ENCODE results near the gene ASB18.

The ASB18 gene

GRCh38 chr2:236205867-236206645 lies 58.1 kb downstream of the ASB18 start:
- TF ChIP-seq SIN3A (IDR thresholded peaks at IDR 0.05; ENCODE audit: borderline replicate concordance, insufficient read depth, low read length), result no peak
- TF ChIP-seq FOXP2 (optimal IDR thresholded peaks at IDR 0.05; ENCODE audit: borderline replicate concordance, extremely low read depth, extremely low read length, insufficient read depth), result no peak
- TF ChIP-seq TAF1 (IDR thresholded peaks at IDR 0.05; ENCODE audit: borderline replicate concordance, insufficient read depth, low read length), result no peak
- TF ChIP-seq, protein P1, sequence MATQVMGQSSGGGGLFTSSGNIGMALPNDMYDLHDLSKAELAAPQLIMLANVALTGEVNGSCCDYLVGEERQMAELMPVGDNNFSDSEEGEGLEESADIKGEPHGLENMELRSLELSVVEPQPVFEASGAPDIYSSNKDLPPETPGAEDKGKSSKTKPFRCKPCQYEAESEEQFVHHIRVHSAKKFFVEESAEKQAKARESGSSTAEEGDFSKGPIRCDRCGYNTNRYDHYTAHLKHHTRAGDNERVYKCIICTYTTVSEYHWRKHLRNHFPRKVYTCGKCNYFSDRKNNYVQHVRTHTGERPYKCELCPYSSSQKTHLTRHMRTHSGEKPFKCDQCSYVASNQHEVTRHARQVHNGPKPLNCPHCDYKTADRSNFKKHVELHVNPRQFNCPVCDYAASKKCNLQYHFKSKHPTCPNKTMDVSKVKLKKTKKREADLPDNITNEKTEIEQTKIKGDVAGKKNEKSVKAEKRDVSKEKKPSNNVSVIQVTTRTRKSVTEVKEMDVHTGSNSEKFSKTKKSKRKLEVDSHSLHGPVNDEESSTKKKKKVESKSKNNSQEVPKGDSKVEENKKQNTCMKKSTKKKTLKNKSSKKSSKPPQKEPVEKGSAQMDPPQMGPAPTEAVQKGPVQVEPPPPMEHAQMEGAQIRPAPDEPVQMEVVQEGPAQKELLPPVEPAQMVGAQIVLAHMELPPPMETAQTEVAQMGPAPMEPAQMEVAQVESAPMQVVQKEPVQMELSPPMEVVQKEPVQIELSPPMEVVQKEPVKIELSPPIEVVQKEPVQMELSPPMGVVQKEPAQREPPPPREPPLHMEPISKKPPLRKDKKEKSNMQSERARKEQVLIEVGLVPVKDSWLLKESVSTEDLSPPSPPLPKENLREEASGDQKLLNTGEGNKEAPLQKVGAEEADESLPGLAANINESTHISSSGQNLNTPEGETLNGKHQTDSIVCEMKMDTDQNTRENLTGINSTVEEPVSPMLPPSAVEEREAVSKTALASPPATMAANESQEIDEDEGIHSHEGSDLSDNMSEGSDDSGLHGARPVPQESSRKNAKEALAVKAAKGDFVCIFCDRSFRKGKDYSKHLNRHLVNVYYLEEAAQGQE (IDR thresholded peaks at IDR 0.05; ENCODE audit: insufficient read depth in 1 of 2, low read depth in 2 of 2, low read length in 2 of 2), result no peak
- no peak for TF ChIP-seq POLR2AphosphoS5 (IDR thresholded peaks at IDR 0.05; ENCODE audit: low read depth, low read length)

GRCh38 chr2:236204953-236205352 lies 59.3 kb downstream of the ASB18 start:
- TF ChIP-seq TAF1 (IDR thresholded peaks at IDR 0.05; ENCODE audit: borderline replicate concordance, insufficient read depth, low read length) (no peak), FOXP2 (optimal IDR thresholded peaks at IDR 0.05; ENCODE audit: borderline replicate concordance, extremely low read depth, extremely low read length, insufficient read depth) (no peak), POLR2AphosphoS5 (IDR thresholded peaks at IDR 0.05; ENCODE audit: low read depth, low read length) (no peak), SIN3A (IDR thresholded peaks at IDR 0.05; ENCODE audit: borderline replicate concordance, insufficient read depth, low read length) (no peak)
- TF ChIP-seq, protein P1 (IDR thresholded peaks at IDR 0.05; ENCODE audit: insufficient read depth in 1 of 2, low read depth in 2 of 2, low read length in 2 of 2), result no peak

DNA sequence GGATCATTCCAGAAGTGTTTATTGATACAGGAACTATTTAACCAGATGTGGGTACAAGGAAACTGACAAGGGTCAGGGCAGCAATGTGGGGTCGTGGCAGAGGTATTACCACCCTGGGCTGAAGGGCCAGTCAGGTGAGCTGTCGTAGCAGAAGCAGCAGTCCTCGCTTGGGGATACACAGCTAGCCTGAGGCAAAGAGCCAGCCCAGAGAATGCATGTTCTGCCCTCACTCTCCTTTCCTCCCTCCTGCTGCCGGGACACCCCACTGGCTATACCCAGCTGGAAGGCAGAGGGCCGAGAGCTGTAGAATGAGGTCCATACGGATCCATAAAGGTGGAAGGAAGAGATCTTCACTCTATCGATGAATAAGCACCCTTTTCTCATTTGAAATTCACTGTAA lies 63.8 kb downstream of the ASB18 start:
- no peak for TF ChIP-seq POLR2AphosphoS5 (IDR thresholded peaks at IDR 0.05; ENCODE audit: low read depth, low read length)
- no peak for TF ChIP-seq FOXP2 (optimal IDR thresholded peaks at IDR 0.05; ENCODE audit: borderline replicate concordance, extremely low read depth, extremely low read length, insufficient read depth)
- TF ChIP-seq, protein P1 (IDR thresholded peaks at IDR 0.05; ENCODE audit: insufficient read depth in 1 of 2, low read depth in 2 of 2, low read length in 2 of 2), result no peak
- TF ChIP-seq SIN3A (IDR thresholded peaks at IDR 0.05; ENCODE audit: borderline replicate concordance, insufficient read depth, low read length), result no peak
- TF ChIP-seq TAF1 (IDR thresholded peaks at IDR 0.05; ENCODE audit: borderline replicate concordance, insufficient read depth, low read length), result no peak

DNA sequence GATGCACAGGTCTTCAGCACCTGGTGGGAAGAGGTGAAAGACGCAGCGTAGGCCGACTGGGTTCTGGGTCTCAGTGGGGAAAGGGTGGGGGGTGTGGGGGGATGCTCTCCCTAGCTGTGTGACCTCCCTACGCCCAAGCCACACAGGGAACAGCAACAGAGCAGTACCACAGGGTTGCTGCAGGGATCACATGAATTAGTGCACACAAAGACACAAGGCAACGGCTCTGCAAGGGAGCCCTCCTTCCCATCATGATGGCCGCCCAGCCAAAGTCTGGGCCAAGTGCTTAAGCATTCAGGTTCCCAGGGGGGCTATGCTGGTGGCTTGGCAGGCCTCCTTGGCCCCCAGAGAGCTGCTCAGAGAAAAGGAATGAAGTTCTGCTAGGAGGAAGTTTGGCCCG lies 67.8 kb downstream of the ASB18 start:
- TF ChIP-seq TAF1 (IDR thresholded peaks at IDR 0.05; ENCODE audit: borderline replicate concordance, insufficient read depth, low read length) (no peak), FOXP2 (optimal IDR thresholded peaks at IDR 0.05; ENCODE audit: borderline replicate concordance, extremely low read depth, extremely low read length, insufficient read depth) (no peak), POLR2AphosphoS5 (IDR thresholded peaks at IDR 0.05; ENCODE audit: low read depth, low read length) (no peak), SIN3A (IDR thresholded peaks at IDR 0.05; ENCODE audit: borderline replicate concordance, insufficient read depth, low read length) (no peak)
- TF ChIP-seq, protein P1 (IDR thresholded peaks at IDR 0.05; ENCODE audit: insufficient read depth in 1 of 2, low read depth in 2 of 2, low read length in 2 of 2), result no peak
